Brain microvascular endothelial cell (primary cell): Measurements from ENCODE around the gene PDZD8.

Experiments used
- DNase-seq: peaks from one replicate; pipeline ENCODE4 v3.0.0-alpha.2; 2020
- H3K27ac ChIP-seq: fragments of 250-450 bp; sonication (Bioruptor Pico); 2 replicates; pipeline ENCODE4 v1.5.1; 2020; ENCODE audit warnings: mild to moderate bottlenecking, moderate library complexity
- H3K27me3 ChIP-seq: fragments of 250-450 bp; sonication (Bioruptor Pico); replicated peaks from 2 replicates; pipeline ENCODE4 v1.5.1; 2020; ENCODE audit warnings: mild to moderate bottlenecking
- H3K36me3 ChIP-seq: fragments of 250-450 bp; sonication (Bioruptor Pico); replicated peaks from 2 replicates; pipeline ENCODE4 v1.5.1; 2020; ENCODE audit warnings: mild to moderate bottlenecking
- H3K4me3 ChIP-seq: 2 replicates; pipeline ENCODE4 v1.5.1; 2011; ENCODE audit warnings: low read depth, mild to moderate bottlenecking, control low read depth, low read length, moderate library complexity
- in situ Hi-C: cut with HindIII; loops from 2 replicates; pipeline ENCODE4 v1.10.0; 2017; ENCODE audit warnings: low sequenced_read_pairs, low pct_ligation_motif_present
- TF ChIP-seq, protein P1 (sequence below): IDR thresholded peaks from 2 replicates; pipeline ENCODE4 v1.5.1; 2011; ENCODE audit warnings: low read depth, mild to moderate bottlenecking, moderate library complexity, low read length, control low read depth, inconsistent platforms; ENCODE audit errors: missing control alignments

PDZD8 gene

GRCh38 chr10:117248750-117249465, 126.3 kb downstream of the PDZD8 start:
- no peak overlapping the region for H3K27ac ChIP-seq
- no peak for DNase-seq
- in situ Hi-C loops, result no loop called here
- H3K27me3 ChIP-seq, result no peaks in the 10 kb centered on the region
- no peaks in the 10 kb centered on the region for H3K36me3 ChIP-seq
- H3K4me3 ChIP-seq, result no peak overlapping the region
- TF ChIP-seq, protein P1, sequence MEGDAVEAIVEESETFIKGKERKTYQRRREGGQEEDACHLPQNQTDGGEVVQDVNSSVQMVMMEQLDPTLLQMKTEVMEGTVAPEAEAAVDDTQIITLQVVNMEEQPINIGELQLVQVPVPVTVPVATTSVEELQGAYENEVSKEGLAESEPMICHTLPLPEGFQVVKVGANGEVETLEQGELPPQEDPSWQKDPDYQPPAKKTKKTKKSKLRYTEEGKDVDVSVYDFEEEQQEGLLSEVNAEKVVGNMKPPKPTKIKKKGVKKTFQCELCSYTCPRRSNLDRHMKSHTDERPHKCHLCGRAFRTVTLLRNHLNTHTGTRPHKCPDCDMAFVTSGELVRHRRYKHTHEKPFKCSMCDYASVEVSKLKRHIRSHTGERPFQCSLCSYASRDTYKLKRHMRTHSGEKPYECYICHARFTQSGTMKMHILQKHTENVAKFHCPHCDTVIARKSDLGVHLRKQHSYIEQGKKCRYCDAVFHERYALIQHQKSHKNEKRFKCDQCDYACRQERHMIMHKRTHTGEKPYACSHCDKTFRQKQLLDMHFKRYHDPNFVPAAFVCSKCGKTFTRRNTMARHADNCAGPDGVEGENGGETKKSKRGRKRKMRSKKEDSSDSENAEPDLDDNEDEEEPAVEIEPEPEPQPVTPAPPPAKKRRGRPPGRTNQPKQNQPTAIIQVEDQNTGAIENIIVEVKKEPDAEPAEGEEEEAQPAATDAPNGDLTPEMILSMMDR, result no peak

DNA sequence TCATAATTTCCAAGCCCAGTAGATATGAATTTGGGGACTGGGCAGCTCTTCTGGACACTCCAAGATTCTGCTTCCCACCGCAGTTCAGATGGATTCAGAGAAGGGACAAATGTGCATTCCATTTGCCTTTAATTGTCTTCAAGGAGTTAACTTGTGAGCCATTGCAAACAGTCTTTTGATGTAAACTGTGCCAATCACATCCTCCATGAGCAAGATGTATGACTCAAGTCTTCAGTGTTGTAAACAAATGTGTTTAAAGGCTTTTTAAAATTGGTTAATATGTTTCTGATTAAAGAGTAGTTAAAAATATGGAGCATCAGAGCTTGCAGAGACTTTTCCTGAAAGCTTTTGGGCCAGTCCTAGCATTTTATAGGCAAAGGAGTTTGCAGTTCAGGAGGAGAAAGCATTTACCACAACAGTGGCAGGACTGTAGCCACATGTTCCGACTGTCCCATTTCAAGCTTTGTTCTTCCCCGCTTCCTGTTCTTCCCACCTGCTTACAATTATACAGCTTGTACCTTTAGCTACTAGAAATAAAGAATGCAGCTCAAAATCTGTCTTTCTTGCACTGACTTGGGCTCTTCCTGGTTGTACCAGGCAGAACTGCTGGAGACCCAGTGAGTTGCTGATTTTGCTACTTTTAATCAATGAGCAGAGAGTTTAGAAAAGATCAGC, 128.1 kb downstream of the PDZD8 start:
- TF ChIP-seq, protein P1, result no peak
- in situ Hi-C loops, result no loop called here
- H3K27me3 ChIP-seq, result peaks cover 3% of the 10 kb centered on the region
- H3K27ac ChIP-seq, result no peak overlapping the region
- H3K36me3 ChIP-seq, result no peaks in the 10 kb centered on the region
- H3K4me3 ChIP-seq, result no peak overlapping the region
- no peak for DNase-seq

- no peak overlapping the region for H3K4me3 ChIP-seq
- no peaks in the 10 kb centered on the region for H3K36me3 ChIP-seq
- no peak overlapping the region for H3K27ac ChIP-seq
- in situ Hi-C loops, result no loop called here
- DNase-seq, result no peak
- H3K27me3 ChIP-seq, result peaks cover 28% of the 10 kb centered on the region
- TF ChIP-seq, protein P1, result no peak
Measured at GRCh38 chr10:117242463-117242832, 132.8 kb downstream of the PDZD8 start.

DNA sequence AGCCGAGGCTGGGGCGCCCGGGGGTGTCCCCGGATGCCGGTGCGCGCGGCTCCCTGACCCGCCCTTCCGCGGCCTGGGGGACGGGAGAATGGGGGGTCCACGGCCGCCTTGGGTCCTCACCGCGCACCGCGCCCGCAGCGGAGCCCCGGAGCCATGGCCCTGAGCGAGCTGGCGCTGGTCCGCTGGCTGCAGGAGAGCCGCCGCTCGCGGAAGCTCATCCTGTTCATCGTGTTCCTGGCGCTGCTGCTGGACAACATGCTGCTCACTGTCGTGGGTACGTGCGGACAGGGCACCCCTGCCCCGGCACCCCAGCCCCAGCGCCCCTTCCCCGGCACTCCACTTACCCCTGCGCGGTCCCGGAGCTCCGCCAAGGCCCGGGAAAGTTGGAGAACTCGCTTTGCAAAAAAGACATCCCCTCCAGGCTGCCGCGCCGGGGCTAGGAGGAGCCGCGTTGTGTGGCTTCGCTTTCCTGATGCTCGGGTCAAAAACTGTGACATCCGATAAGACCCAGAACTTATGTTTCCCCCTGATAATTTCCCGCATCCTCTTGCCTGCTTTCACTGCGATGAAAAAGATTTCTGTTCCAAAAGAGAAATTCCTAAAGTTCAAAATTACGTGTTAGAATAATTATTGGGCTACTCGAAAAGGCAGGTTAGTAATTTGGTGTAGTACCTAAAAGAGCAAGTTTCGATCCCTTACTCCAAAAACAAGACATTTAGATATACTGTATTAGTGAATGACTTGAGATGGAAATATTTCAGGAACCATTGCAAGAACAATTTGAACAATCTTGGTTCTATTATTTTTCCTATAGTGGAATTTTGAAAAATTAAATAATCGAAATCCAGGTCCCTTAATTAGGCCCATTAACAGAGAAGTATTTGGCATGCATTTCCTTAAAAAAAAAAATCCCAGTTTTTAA, 133.4 kb downstream of the PDZD8 start:
- in situ Hi-C loops, result no loop called here
- no peak for DNase-seq
- Histone ChIP-seq H3K27me3 (peaks cover 28% of the 10 kb centered on the region), H3K27ac (no peak overlapping the region), H3K4me3 (no peak overlapping the region), H3K36me3 (no peaks in the 10 kb centered on the region)
- TF ChIP-seq, protein P1, result no peak

DNA sequence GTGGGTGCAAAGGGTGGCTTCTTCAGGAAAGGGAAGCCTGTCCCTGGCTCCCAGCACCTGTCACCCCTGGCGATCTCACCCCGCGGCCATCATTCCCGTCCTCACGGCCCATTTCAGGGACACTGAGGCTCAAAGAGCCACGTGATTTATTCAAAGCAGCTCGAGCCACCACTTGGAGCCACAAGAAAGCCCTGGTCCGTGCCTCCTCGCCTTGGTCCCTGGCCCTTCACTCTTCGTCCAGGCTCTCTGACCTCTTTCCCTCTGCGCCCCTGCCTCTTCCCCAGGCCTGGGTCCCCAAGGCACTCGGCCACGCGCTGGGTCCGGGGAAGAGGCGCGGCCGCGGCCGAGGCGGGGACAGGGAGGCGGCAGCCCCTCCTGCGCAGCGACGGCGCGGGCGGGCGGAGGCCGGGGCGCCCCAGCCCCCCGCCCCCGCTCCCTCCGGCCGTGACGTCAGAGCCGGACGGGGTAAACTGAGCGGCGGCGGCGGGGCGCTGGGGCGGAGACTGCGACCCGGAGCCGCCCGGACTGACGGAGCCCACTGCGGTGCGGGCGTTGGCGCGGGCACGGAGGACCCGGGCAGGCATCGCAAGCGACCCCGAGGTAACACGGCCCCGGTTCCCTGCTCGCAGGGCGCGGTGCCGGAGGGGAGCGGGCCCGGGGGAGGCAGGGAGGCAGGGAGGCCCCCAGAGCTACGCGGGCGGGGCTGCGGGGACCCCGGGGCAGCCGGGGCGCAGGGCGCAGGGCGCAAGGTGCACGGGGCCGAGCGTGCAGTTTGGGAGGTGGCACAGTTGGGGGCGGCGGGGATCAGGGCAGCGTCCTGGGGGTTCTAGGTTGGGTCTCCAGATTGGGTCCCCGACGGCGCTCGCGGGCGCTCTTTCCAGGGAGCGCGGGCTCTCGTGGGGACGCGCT, 134.4 kb downstream of the PDZD8 start, which contains the start of gene SLC18A2:
Gene SLC18A2 (plus strand): TSS at position 494 of the 909 bp plus-strand sequence. CDS start 580 bp downstream, outside the sequence.
- no peak within 1 kb of the TSS for H3K27ac ChIP-seq
- TF ChIP-seq, protein P1, result no peak
- H3K27me3 ChIP-seq, result peaks cover 28% of the 10 kb centered on the region
- H3K4me3 ChIP-seq, result no peak within 1 kb of the TSS
- no peak for DNase-seq
- in situ Hi-C loops, result no loop called here
- H3K36me3 ChIP-seq, result no peaks in the 10 kb centered on the region
